Uterus (tissue), 4 donors: ENCODE measurements around the gene APPL1. TPM values are rescaled to one million over a fixed set of nuclear protein-coding genes. Genes with fewer than 3 reads are reported as not detected.

Source experiments
- DNase-seq, 2 donors: peaks; one replicate each; pipeline ENCODE4 v3.0.0-alpha.2; 2019 to 2020
- H3K27ac ChIP-seq, 2 donors: fragments of 200-600 bp; sonication (generic); 1 replicate in 1 of 2; 2 replicates in 1 of 2; pipeline ENCODE4 v1.5.1; 2016 to 2018
- H3K27me3 ChIP-seq, 2 donors: fragments of 200-600 bp; sonication (generic); one replicate each; pipeline ENCODE4 v1.5.1; 2018 to 2019; ENCODE audit warnings: control low read depth in 1 of 2
- H3K36me3 ChIP-seq, 2 donors: fragments of 200-600 bp; sonication (generic); one replicate each; pipeline ENCODE4 v1.5.1; 2019; ENCODE audit warnings: control low read depth in 1 of 2
- H3K4me1 ChIP-seq, 2 donors: fragments of 200-600 bp; sonication (generic); one replicate each; pipeline ENCODE4 v1.5.1; 2018 to 2019; ENCODE audit warnings: control low read depth in 1 of 2
- H3K4me3 ChIP-seq, 2 donors: fragments of 200-600 bp; sonication (generic); 1 replicate in 1 of 2; 2 replicates in 1 of 2; pipeline ENCODE4 v1.5.1; 2018 to 2019; ENCODE audit warnings: mild to moderate bottlenecking in 1 of 2
- H3K9me3 ChIP-seq, 2 donors: fragments of 200-600 bp; sonication (generic); one replicate each; pipeline ENCODE4 v1.5.1; 2019; ENCODE audit warnings: control low read depth in 1 of 2
- CTCF ChIP-seq, 4 experiments: fragments of 200-600 bp in 2 of 4; fragments of 450-650 bp in 2 of 4; sonication (generic) in 2 of 4; IDR thresholded peaks; one replicate each; pipeline ENCODE4 v1.5.1; 2016 to 2019; ENCODE audit warnings: antibody characterized with exemption in 4 of 4, mild to moderate bottlenecking in 2 of 4, moderate library complexity in 1 of 4
- POLR2A ChIP-seq, 2 donors: fragments of 450-650 bp; IDR thresholded peaks; one replicate each; pipeline ENCODE4 v1.6.1; 2016; ENCODE audit warnings: antibody characterized with exemption in 2 of 2, mild to moderate bottlenecking in 1 of 2, moderate library complexity in 1 of 2
- intact Hi-C: fragments of 100-400 bp; cut with DNase I; formaldehyde crosslinking; loops from one replicate; pipeline ENCODE4 v1.15.1; 2023; ENCODE audit warnings: low total_unique reads
- total RNA-seq, 4 donors: library from RNA; depleted of rRNA in 3 of 4; stranded (reverse); fragments of >200 nt in 3 of 4; gene quantifications; one replicate each; pipeline versions ENCODE4 v1.1.0 to v1.2.4, GENCODE V29; 2014 to 2023
- donor health status: DM: yes; HTN: yes; CAD: no.

APPL1 gene
- total RNA-seq, 4 donors from 2014 or later, result 25.4 to 114 (median 51.7) TPM

- no peak for TF ChIP-seq CTCF (IDR thresholded peaks at IDR 0.05)
- no peak for TF ChIP-seq POLR2A (IDR thresholded peaks at IDR 0.05)
- Histone ChIP-seq H3K4me1 (no peaks in the 10 kb centered on the region), H3K9me3 (no peaks in the 10 kb centered on the region), H3K4me3 (no peak overlapping the region), H3K27ac (no peak overlapping the region), H3K27me3 (no peaks in the 10 kb centered on the region), H3K36me3 (no peaks in the 10 kb centered on the region)
- DNase-seq, result no peak
- intact Hi-C loops, result no loop called here
Measured at GRCh38 chr3:57261929-57262328, 34.4 kb downstream of the APPL1 start.

GRCh38 chr3:57268416-57268815 lies 40.9 kb downstream of the APPL1 start:
- Histone ChIP-seq H3K27me3 (no peaks in the 10 kb centered on the region), H3K27ac (no peak overlapping the region), H3K36me3 (no peaks in the 10 kb centered on the region), H3K4me3 (no peak overlapping the region), H3K4me1 (no peaks in the 10 kb centered on the region), H3K9me3 (no peaks in the 10 kb centered on the region)
- no peak for DNase-seq
- TF ChIP-seq POLR2A (IDR thresholded peaks at IDR 0.05) (no peak), CTCF (IDR thresholded peaks at IDR 0.05) (no peak)
- intact Hi-C loops, result no loop called here

- H3K27ac ChIP-seq, result no peak overlapping the region
- TF ChIP-seq CTCF (IDR thresholded peaks at IDR 0.05), result no peak
- no peak for TF ChIP-seq POLR2A (IDR thresholded peaks at IDR 0.05)
- no peak overlapping the region for H3K4me3 ChIP-seq
- no peaks in the 10 kb centered on the region for H3K36me3 ChIP-seq
- no peaks in the 10 kb centered on the region for H3K9me3 ChIP-seq
- intact Hi-C loops, result no loop called here
- H3K4me1 ChIP-seq, result no peaks in the 10 kb centered on the region
- H3K27me3 ChIP-seq, result no peaks in the 10 kb centered on the region
- no peak for DNase-seq
Measured at GRCh38 chr3:57274845-57275244, 47.3 kb downstream of the APPL1 start.

GRCh38 chr3:57275393-57275792 lies 47.9 kb downstream of the APPL1 start:
- Histone ChIP-seq H3K36me3 (no peaks in the 10 kb centered on the region), H3K9me3 (no peaks in the 10 kb centered on the region), H3K27me3 (no peaks in the 10 kb centered on the region), H3K27ac (no peak overlapping the region), H3K4me3 (no peak overlapping the region), H3K4me1 (no peaks in the 10 kb centered on the region)
- intact Hi-C loops, result no loop called here
- TF ChIP-seq POLR2A (IDR thresholded peaks at IDR 0.05) (no peak), CTCF (IDR thresholded peaks at IDR 0.05) (no peak)
- no peak for DNase-seq

- no peak for DNase-seq
- no peaks in the 10 kb centered on the region for H3K4me1 ChIP-seq
- H3K27me3 ChIP-seq, result no peaks in the 10 kb centered on the region
- no peaks in the 10 kb centered on the region for H3K9me3 ChIP-seq
- intact Hi-C loops, result no loop called here
- no peaks in the 10 kb centered on the region for H3K36me3 ChIP-seq
- TF ChIP-seq POLR2A (IDR thresholded peaks at IDR 0.05), result no peak
- TF ChIP-seq CTCF (IDR thresholded peaks at IDR 0.05), result no peak
- H3K4me3 ChIP-seq, result no peak overlapping the region
- H3K27ac ChIP-seq, result no peak overlapping the region
Measured at GRCh38 chr3:57278237-57278636, 50.7 kb downstream of the APPL1 start.
